ENCODE results near the gene ALCAM. TPM values are rescaled to one million over a fixed set of nuclear protein-coding genes. Genes with fewer than 3 reads are reported as not detected.

The ALCAM gene
- total RNA-seq, 2 experiments from 2014 or later: 47.7 to 51.3 TPM

GRCh38 chr3:105368566-105369499 lies 2.1 kb downstream of the ALCAM start:
- peak overlapping the region; percentile 94 for H2AFZ ChIP-seq (ENCODE audit: low read length)

GRCh38 chr3:105369500-105370371 lies 3.0 kb downstream of the ALCAM start:
- ChIA-PET POLR2A (interaction anchor here (0.6 to 3.0 kb wide), 4 partner anchors 24 to 940 kb away, joined by 3 to 11 read pairs (median 3); no protein-coding TSS in a partner anchor), CTCF (ENCODE audit: unreplicated experiment) (no interaction called here)
- Histone ChIP-seq H4K20me1 (ENCODE audit: insufficient read depth, low read length) (0 out of 2 replicates have a peak, but pooled peaks cover 9% of the 10 kb centered on the region), H3K9me2 (ENCODE audit: insufficient read depth, low read length) (no peaks in the 10 kb centered on the region), H3K27ac (ENCODE audit: low read depth, low read length, poor library complexity, severe bottlenecking) (peak overlapping the region; percentile 92), H3K9me3 (ENCODE audit: low read length) (no peaks in the 10 kb centered on the region), H3K4me3 (ENCODE audit: low read depth, low read length, poor library complexity, severe bottlenecking) (peak overlapping the region; percentile 74), H3K79me2 (ENCODE audit: insufficient read depth, low read depth, low read length) (peaks cover 60% of the 10 kb centered on the region), H3K4me2 (ENCODE audit: low read length) (peak overlapping the region; percentile 94), H2AFZ (ENCODE audit: low read length) (peak overlapping the region; percentile 94), H3K4me1 (ENCODE audit: insufficient read depth, low read length, poor library complexity, severe bottlenecking) (peaks cover 27% of the 10 kb centered on the region), H3K36me3 (ENCODE audit: insufficient read depth, low read length) (0 out of 2 replicates have a peak, but pooled peaks cover 3% of the 10 kb centered on the region)
- DNase-seq (ENCODE audit: low spot score): peak; percentile 81
- BruUV-seq (replicated peaks): TSS peak; percentile 60
- TF ChIP-seq EZH2phosphoT487 (IDR thresholded peaks at IDR 0.05; ENCODE audit: borderline replicate concordance, low read depth, low read length) (no peak), CTCF (conservative IDR thresholded peaks at IDR 0.05; ENCODE audit: low read length) (peak; percentile 91)
- intact Hi-C loops (cut with micrococcal nuclease; ENCODE audit: unreplicated experiment): loop anchor here (2.0 to 5.0 kb wide), 4 partner anchors 498 to 1097 kb away; partner anchors contain the start of gene CBLB

More at GRCh38 chr3:105368566-105369499, 2.1 kb downstream of the ALCAM start:
- Histone ChIP-seq H4K20me1 (ENCODE audit: insufficient read depth, low read length) (0 out of 2 replicates have a peak, but pooled peaks cover 9% of the 10 kb centered on the region), H3K9me3 (ENCODE audit: low read length) (no peaks in the 10 kb centered on the region), H3K4me1 (ENCODE audit: insufficient read depth, low read length, poor library complexity, severe bottlenecking) (peaks cover 27% of the 10 kb centered on the region), H3K4me3 (ENCODE audit: low read depth, low read length, poor library complexity, severe bottlenecking) (peak overlapping the region; percentile 74), H3K9me2 (ENCODE audit: insufficient read depth, low read length) (no peaks in the 10 kb centered on the region), H3K27ac (ENCODE audit: low read depth, low read length, poor library complexity, severe bottlenecking) (peak overlapping the region; percentile 92), H3K79me2 (ENCODE audit: insufficient read depth, low read depth, low read length) (peaks cover 53% of the 10 kb centered on the region), H3K4me2 (ENCODE audit: low read length) (peak overlapping the region; percentile 94), H3K36me3 (ENCODE audit: insufficient read depth, low read length) (0 out of 2 replicates have a peak, but pooled peaks cover 3% of the 10 kb centered on the region)
- DNase-seq (ENCODE audit: low spot score): peak; percentile 85
- ChIA-PET POLR2A (interaction anchor here (0.5 to 3.0 kb wide), 13 partner anchors 8 to 849 kb away, joined by 3 to 11 read pairs (median 4); no protein-coding TSS in a partner anchor), CTCF (ENCODE audit: unreplicated experiment) (interaction anchor here (1.0 kb wide), 1 partner anchor 63 kb away, joined by 6 read pairs; no protein-coding TSS in a partner anchor)
- BruUV-seq (replicated peaks): TSS peak; percentile 98
- intact Hi-C loops (cut with micrococcal nuclease; ENCODE audit: unreplicated experiment): loop anchor here (2.0 to 5.0 kb wide), 4 partner anchors 498 to 1097 kb away; partner anchors contain the start of gene CBLB
- no peak for TF ChIP-seq CTCF (conservative IDR thresholded peaks at IDR 0.05; ENCODE audit: low read length)
- no peak for TF ChIP-seq EZH2phosphoT487 (IDR thresholded peaks at IDR 0.05; ENCODE audit: borderline replicate concordance, low read depth, low read length)

All from OCI-LY7 (cell line).